Aorta (tissue), 5 donors: ENCODE results near the gene TTLL7. TPM values are rescaled to one million over a fixed set of nuclear protein-coding genes. Genes with fewer than 3 reads are reported as not detected.

Source experiments
- ATAC-seq: fragments of 200-7000 bp; cut with Tn5 transposase; one replicate; pipeline ENCODE4 v1.9.1; 2022; ENCODE audit warnings: moderate library complexity; ENCODE audit not compliant: low FRiP score
- DNase-seq, 2 donors: peaks; one replicate each; pipeline ENCODE4 v3.0.0-alpha.2; 2020
- H3K27ac ChIP-seq, 2 donors: one replicate each; pipeline ENCODE4 v1.5.1; 2013; ENCODE audit warnings: low read length in 2 of 2, mild to moderate bottlenecking in 2 of 2, moderate library complexity in 2 of 2, control low read depth in 1 of 2, inconsistent platforms in 1 of 2, low read depth in 1 of 2
- H3K27me3 ChIP-seq, 2 donors: one replicate each; pipeline ENCODE4 v1.6.1; 2013; ENCODE audit warnings: control low read depth in 1 of 2, low read length in 1 of 2, mild to moderate bottlenecking in 1 of 2, moderate library complexity in 1 of 2; ENCODE audit not compliant: insufficient read depth in 2 of 2, control insufficient read depth in 1 of 2
- H3K36me3 ChIP-seq, 2 donors: one replicate each; pipeline ENCODE4 v1.6.1; 2013; ENCODE audit warnings: control low read depth in 1 of 2, low read length in 1 of 2, mild to moderate bottlenecking in 1 of 2; ENCODE audit not compliant: insufficient read depth in 2 of 2, control insufficient read depth in 1 of 2
- H3K4me1 ChIP-seq, 2 donors: one replicate each; pipeline ENCODE4 v1.6.1; 2013; ENCODE audit warnings: low read length in 2 of 2, control low read depth in 1 of 2, mild to moderate bottlenecking in 1 of 2, moderate library complexity in 1 of 2; ENCODE audit not compliant: insufficient read depth in 2 of 2, control insufficient read depth in 1 of 2
- H3K4me3 ChIP-seq, 2 donors: one replicate each; pipeline ENCODE4 v1.5.1; 2013; ENCODE audit warnings: low read length in 2 of 2, control low read depth in 1 of 2, mild to moderate bottlenecking in 1 of 2
- H3K9me3 ChIP-seq: one replicate; pipeline ENCODE4 v1.6.1; 2013; ENCODE audit warnings: mild to moderate bottlenecking, low read length; ENCODE audit not compliant: control insufficient read depth
- WGBS, 2 donors: extraction: QIAGEN DNeasy Blood & Tissue Kit; methylation state at CpG; one replicate each; pipeline ENCODE4 v1.1.7; 2013; 5-methylcytosine and 5-hydroxymethylcytosine counted together
- intact Hi-C, 2 donors: fragments of 100-400 bp; cut with DNase I; formaldehyde crosslinking; loops; one replicate each; pipeline versions ENCODE4 v1.14.2 to v1.15.0; 2022
- polyA plus RNA-seq, 2 donors: library from polyadenylated mRNA; stranded (reverse); fragments of 200-250 nt; gene quantifications; one replicate each; pipeline ENCODE4 v1.2.3, GENCODE V29; 2013
- total RNA-seq, 2 donors: library from RNA; stranded (reverse); fragmentation: NEBNext Ultra II Directional; extraction: Animal tissue kit (Norgen Biotek cat#: 25700); gene quantifications; one replicate each; pipeline ENCODE4 v1.2.1, GENCODE V29; 2021
- donor health status: healthy with polysubstance abuse.
- donor health status: Bipolar disorder and iron deficiency.
- donor health status: DM: no; HTN: no; CAD: no.
- donor health status: DM: no; HTN: no; CAD: no.
- donor health status: DM: yes; HTN: yes; CAD: no.

Gene TTLL7
- total and polyA plus RNA-seq, 4 donors, result 11.0 to 107 (median 60.9) TPM

DNA sequence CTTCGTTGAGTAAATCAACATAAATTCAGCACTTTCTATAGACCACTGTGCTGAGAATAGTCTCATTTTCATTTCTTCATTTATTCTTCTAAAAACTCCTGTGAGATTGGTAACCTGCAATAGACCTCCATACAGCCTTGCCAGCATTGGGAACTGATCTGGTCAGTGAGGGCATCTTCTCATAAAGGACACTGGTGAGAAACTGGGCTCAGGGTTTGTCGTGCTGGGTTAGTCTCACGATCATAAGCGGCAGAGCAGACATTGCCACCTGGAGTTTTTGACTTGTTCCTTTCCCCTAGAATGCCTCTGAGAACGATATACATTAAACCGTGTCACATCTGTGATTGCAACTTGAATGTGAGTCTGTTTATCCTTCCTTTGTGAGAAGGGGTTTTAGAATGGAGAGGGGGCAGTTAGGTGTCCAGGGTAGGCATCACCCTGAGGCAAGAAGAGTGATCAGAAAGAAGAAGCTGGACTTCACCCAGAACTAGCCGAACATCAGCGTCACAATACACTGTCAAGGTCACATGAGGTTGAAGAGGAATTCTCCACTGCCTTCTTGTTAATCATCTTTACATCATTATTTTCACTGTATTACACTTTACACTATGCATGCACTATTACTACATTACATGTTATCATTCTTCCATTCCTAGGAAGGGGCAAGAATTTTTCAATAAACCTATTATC is 1.4 kb upstream of the TTLL7 start:
- no peaks in the 10 kb centered on the region for H3K36me3 ChIP-seq
- no peaks in the 10 kb centered on the region for H3K9me3 ChIP-seq
- H3K27ac ChIP-seq, result peak overlapping the region in 1 of 2 donors; percentile 82
- ATAC-seq (no peak), DNase-seq (no peak)
- WGBS, 2 donors, result 85% methylated on average over 8 of the region's 8 CpGs
- H3K27me3 ChIP-seq, result no peaks in the 10 kb centered on the region
- intact Hi-C loops, result loop anchor here (5.0 kb wide), 1 partner anchor 77 kb away; no protein-coding TSS in a partner anchor
- peak overlapping the region in 1 of 2 donors; percentile 18 for H3K4me3 ChIP-seq
- H3K4me1 ChIP-seq, result peaks cover 0 to 2% of the 10 kb centered on the region in 2 donors

DNA sequence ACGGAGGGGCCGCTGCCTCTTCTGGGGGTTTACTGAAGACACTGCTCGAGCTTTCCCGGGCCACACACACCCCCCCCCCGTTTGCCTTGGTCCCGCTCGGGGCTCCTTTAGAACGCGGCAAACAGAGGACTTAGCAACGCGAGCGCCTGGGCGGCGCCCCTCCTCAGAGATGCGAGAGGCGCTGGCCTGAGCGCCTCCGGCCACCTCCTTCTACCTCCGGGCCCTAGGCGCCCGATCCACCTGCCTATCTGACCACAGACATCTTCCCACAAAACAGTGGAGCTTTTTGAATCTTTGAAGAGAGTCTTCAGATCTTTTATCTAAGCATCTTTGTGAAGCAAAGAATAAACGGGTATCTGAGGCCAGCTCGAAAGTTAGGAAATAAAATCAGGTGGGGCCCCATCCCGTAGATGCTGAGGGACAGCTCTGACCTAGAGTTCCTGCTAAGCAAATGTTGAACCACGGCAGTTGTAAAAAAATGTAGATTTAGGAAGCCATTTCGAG is 436 bp upstream of the TTLL7 start:
- H3K27ac ChIP-seq, result peak overlapping the region; percentile 57 to 92
- H3K4me3 ChIP-seq, result peak overlapping the region; percentile 95 to 100
- no peaks in the 10 kb centered on the region for H3K27me3 ChIP-seq
- 1% methylated on average over 26 of the region's 26 CpGs for WGBS, 2 donors
- DNase-seq (peak; percentile 84 to 94), ATAC-seq (peak; percentile 94)
- H3K4me1 ChIP-seq, result peaks cover 0 to 2% of the 10 kb centered on the region in 2 donors
- no peaks in the 10 kb centered on the region for H3K9me3 ChIP-seq
- H3K36me3 ChIP-seq, result no peaks in the 10 kb centered on the region
- intact Hi-C loops, result loop anchor here (5.0 to 10.0 kb wide), 2 partner anchors 37 to 65 kb away; no protein-coding TSS in a partner anchor

DNA sequence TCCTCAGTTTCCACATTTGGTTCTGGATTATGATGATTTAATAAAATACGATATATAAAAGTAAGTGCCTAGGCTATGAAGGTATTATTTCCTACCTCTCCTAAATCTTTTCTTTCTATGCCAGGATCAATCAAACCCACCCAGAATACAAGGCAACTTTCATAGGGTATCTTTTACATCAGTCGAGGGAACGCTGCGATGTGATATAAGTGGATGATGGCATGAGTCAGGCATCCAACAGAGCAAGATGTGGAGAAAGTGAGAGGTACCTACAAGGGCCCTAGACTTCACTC is 781 bp downstream of the TTLL7 start:
- Histone ChIP-seq H3K4me3 (peak overlapping the region; percentile 95 to 100), H3K9me3 (no peaks in the 10 kb centered on the region), H3K4me1 (peaks cover 2 to 3% of the 10 kb centered on the region in 2 donors), H3K27me3 (no peaks in the 10 kb centered on the region), H3K36me3 (no peaks in the 10 kb centered on the region), H3K27ac (peak overlapping the region; percentile 57 to 92)
- ATAC-seq (peak; percentile 23), DNase-seq (no peak)
- WGBS, 2 donors, result 0 to 2% methylated on average over 4 of the region's 4 CpGs
- intact Hi-C loops, result loop anchor here (5.0 to 10.0 kb wide), 2 partner anchors 36 to 63 kb away; no protein-coding TSS in a partner anchor

DNA sequence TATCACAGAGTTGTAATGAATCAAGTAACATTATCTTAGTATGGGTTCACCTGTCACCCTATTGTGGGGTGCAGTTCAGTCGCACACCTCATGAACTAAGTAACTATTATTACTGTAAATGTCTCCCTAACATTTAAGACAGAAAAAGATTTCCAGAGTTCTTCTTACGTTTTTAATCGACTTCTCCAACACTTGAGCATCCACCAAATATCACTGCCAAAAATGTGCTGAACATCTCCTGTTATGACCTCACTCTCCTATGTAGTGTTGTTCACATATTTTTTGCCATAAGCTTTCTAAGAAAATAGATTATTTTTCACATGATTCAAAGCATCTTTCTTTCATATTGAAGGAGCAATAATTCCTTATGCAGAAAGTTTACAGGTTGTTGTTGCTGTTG is 1.3 kb downstream of the TTLL7 start:
- intact Hi-C loops, result loop anchor here (2.0 to 10.0 kb wide), 3 partner anchors 35 to 65 kb away; no protein-coding TSS in a partner anchor
- 23 to 27% methylated on average over 3 of the region's 3 CpGs for WGBS, 2 donors
- ATAC-seq (no peak), DNase-seq (no peak)
- H3K4me1 ChIP-seq, result peaks cover 2 to 4% of the 10 kb centered on the region in 2 donors
- no peaks in the 10 kb centered on the region for H3K36me3 ChIP-seq
- H3K27me3 ChIP-seq, result no peaks in the 10 kb centered on the region
- no peaks in the 10 kb centered on the region for H3K9me3 ChIP-seq
- H3K27ac ChIP-seq, result no peak overlapping the region
- H3K4me3 ChIP-seq, result peak overlapping the region; percentile 95 to 100

DNA sequence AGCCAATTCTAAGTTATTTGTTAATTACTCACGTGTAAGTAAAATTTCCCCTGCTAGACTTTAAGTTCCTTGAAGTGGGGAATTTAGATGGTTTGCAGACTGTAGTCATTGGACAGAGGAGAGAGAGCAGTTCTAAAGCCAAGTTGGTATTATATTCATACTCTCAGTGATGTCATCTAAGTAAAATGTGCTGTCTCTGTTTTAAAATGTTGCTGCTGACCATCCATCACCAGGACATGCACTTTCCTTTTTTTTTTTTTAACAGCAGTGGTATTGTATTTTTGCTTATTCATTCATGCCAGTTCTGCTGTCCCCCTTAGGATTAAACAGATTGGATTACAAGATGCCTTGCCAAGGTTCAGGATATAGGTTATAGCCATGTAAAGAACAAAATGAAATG is 2.3 kb downstream of the TTLL7 start:
- no peaks in the 10 kb centered on the region for H3K9me3 ChIP-seq
- ATAC-seq (no peak), DNase-seq (no peak)
- H3K4me1 ChIP-seq, result peaks cover 2 to 4% of the 10 kb centered on the region in 2 donors
- intact Hi-C loops, result loop anchor here (2.0 to 10.0 kb wide), 3 partner anchors 34 to 64 kb away; no protein-coding TSS in a partner anchor
- H3K4me3 ChIP-seq, result peak overlapping the region; percentile 95 to 100
- peak overlapping the region in 1 of 2 donors; percentile 60 for H3K27ac ChIP-seq
- no peaks in the 10 kb centered on the region for H3K27me3 ChIP-seq
- WGBS, 2 donors, result 0% methylated on average over 1 of the region's 1 CpG
- H3K36me3 ChIP-seq, result no peaks in the 10 kb centered on the region

DNA sequence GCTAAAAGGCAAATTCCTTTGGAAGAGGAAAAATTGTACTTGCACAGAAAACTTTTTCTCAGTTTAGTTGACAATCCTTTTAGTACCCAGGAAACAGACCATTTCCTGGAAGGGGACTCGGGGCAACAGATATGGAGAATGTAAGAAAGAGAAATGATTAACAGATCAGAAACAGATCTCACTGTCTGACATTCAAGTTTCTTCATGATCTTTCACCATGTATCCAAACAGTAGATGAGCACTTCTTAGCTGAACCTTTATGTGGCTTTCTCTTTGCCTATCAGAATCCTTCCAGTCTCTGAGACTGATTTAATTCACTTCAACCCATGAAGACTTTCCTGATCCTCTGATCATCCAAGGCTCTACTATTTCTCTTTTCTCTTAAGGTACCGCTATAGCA is 2.7 kb downstream of the TTLL7 start:
- no peak for DNase-seq
- 7 to 14% methylated on average over 2 of the region's 2 CpGs for WGBS, 2 donors
- no peak for ATAC-seq
- H3K27me3 ChIP-seq, result no peaks in the 10 kb centered on the region
- H3K9me3 ChIP-seq, result no peaks in the 10 kb centered on the region
- intact Hi-C loops, result loop anchor here (2.0 to 10.0 kb wide), 3 partner anchors 34 to 63 kb away; no protein-coding TSS in a partner anchor
- H3K4me1 ChIP-seq, result peaks cover 2 to 4% of the 10 kb centered on the region in 2 donors
- H3K4me3 ChIP-seq, result peak overlapping the region; percentile 95 to 100
- H3K27ac ChIP-seq, result peak overlapping the region in 1 of 2 donors; percentile 60
- no peaks in the 10 kb centered on the region for H3K36me3 ChIP-seq

DNA sequence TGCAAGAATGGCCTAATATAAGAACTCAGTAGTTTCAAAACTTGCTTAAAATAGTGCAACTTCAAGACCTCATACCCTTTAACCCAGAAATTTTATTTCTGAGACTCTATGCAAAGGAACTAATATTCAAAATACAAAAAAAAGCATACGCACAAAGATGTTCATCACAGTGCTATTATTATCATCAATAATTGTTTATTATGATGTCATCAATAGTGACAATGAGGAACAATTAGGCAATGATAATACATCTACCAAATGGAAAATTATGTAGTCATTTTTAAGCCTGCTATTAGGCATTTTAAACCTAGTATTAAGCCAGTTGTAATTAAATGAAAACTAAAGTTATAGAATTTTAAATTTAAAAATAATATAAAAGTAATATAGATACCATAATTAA is 3.3 kb downstream of the TTLL7 start:
- 88 to 90% methylated on average over 1 of the region's 1 CpG for WGBS, 2 donors
- no peak overlapping the region for H3K4me3 ChIP-seq
- no peaks in the 10 kb centered on the region for H3K27me3 ChIP-seq
- H3K27ac ChIP-seq, result no peak overlapping the region
- H3K9me3 ChIP-seq, result no peaks in the 10 kb centered on the region
- intact Hi-C loops, result loop anchor here (2.0 to 10.0 kb wide), 3 partner anchors 33 to 63 kb away; no protein-coding TSS in a partner anchor
- no peaks in the 10 kb centered on the region for H3K36me3 ChIP-seq
- ATAC-seq (no peak), DNase-seq (no peak)
- H3K4me1 ChIP-seq, result peaks cover 2 to 4% of the 10 kb centered on the region in 2 donors

DNA sequence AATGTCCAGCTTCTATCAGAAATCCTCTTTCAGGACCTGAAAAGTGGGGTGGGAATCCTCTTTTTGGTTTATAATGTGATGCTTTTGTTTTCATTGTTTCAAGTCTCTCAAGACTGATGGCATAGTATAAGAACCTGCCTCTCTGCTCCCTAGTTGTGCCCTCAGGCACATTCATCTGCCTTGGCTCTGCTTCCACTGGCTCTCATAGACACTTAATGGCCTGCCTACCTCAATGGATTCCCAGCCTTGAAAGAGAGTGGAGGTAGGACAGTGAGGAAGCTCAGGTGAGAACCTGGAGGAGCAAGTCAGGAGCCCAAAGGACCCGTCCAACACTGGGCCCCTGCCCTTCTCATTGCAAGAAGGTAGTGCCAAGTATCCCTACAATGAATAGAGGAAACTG is 4.8 kb downstream of the TTLL7 start:
- peak overlapping the region in 1 of 2 donors; percentile 6 for H3K27ac ChIP-seq
- H3K9me3 ChIP-seq, result no peaks in the 10 kb centered on the region
- WGBS, 2 donors, result 55 to 58% methylated on average over 1 of the region's 1 CpG
- no peaks in the 10 kb centered on the region for H3K27me3 ChIP-seq
- ATAC-seq (no peak), DNase-seq (no peak)
- no peak overlapping the region for H3K4me3 ChIP-seq
- intact Hi-C loops, result loop anchor here in 1 of 2 donors (10.0 kb wide), 1 partner anchor 59 kb away; no protein-coding TSS in a partner anchor
- no peaks in the 10 kb centered on the region for H3K36me3 ChIP-seq
- H3K4me1 ChIP-seq, result peaks cover 0 to 4% of the 10 kb centered on the region in 2 donors
